K562 (cell line): ENCODE results near the gene OR52A5. TPM values are rescaled to one million over a fixed set of nuclear protein-coding genes. Genes with fewer than 3 reads are reported as not detected.

Source experiments
- BACH1 ChIP-seq: fragments of 200-800 bp; sonication (Bioruptor generic); IDR thresholded peaks from 2 replicates; pipeline ENCODE4 v1.6.1; 2016; ENCODE audit warnings: missing genetic modification characterization, missing compliant biosample characterization
- CBFA2T2 ChIP-seq: fragments of 450-650 bp; conservative IDR thresholded peaks from 2 replicates; pipeline ENCODE4 v1.6.1; 2017; ENCODE audit warnings: mild to moderate bottlenecking
- FOSL1 ChIP-seq: fragments of 200-800 bp; sonication (Bioruptor generic); conservative IDR thresholded peaks from 2 replicates; pipeline ENCODE4 v1.6.1; 2016; ENCODE audit warnings: missing genetic modification characterization, missing compliant biosample characterization
- HMGN3 ChIP-seq: IDR thresholded peaks from 2 replicates; pipeline ENCODE4 v1.6.1; 2011; ENCODE audit warnings: borderline replicate concordance, low read depth, mild to moderate bottlenecking, mixed read lengths, low read length; ENCODE audit not compliant: insufficient read length; ENCODE audit errors: extremely low read depth
- PTRF ChIP-seq: fragments of 450-650 bp; IDR thresholded peaks from 2 replicates; pipeline ENCODE4 v1.6.1; 2016; ENCODE audit warnings: mild to moderate bottlenecking, missing genetic modification characterization, missing compliant biosample characterization
- RFX5 ChIP-seq: IDR thresholded peaks from 2 replicates; pipeline ENCODE4 v1.6.1; 2011; ENCODE audit warnings: low read depth, mild to moderate bottlenecking, improper control_type of control experiment, low read length
- SREBF1 ChIP-seq: fragments of 150-350 bp; IDR thresholded peaks from 2 replicates; pipeline ENCODE4 v1.6.1; 2014; ENCODE audit warnings: antibody characterized with exemption, low read depth, low read length, borderline replicate concordance
- TCF7L2 ChIP-seq: fragments of 150-350 bp; IDR thresholded peaks from 2 replicates; pipeline ENCODE4 v1.6.1; 2016; ENCODE audit warnings: low read depth, mild to moderate bottlenecking, low read length, moderate library complexity
- TGIF2 ChIP-seq: sonication (generic); formaldehyde crosslinking; IDR thresholded peaks from 2 replicates; pipeline ENCODE4 v1.8.1; 2022; ENCODE audit warnings: mild to moderate bottlenecking, missing genetic modification reagents, moderate library complexity
- TOE1 ChIP-seq, 2 experiments: fragments of 450-650 bp in 1 of 2; sonication (generic) in 1 of 2; formaldehyde crosslinking in 1 of 2; IDR thresholded peaks; 2 replicates each; pipeline versions ENCODE4 v1.7.1 to v1.8.0; 2016 to 2022; ENCODE audit warnings: borderline replicate concordance in 2 of 2, mild to moderate bottlenecking in 2 of 2, antibody characterized with exemption in 1 of 2, inconsistent platforms in 1 of 2, low read depth in 1 of 2, missing genetic modification reagents in 1 of 2, moderate library complexity in 1 of 2
- ZEB2 ChIP-seq: fragments of 450-650 bp; IDR thresholded peaks from 2 replicates; pipeline ENCODE4 v1.6.1; 2016
- ZNF124 ChIP-seq: sonication (generic); formaldehyde crosslinking; IDR thresholded peaks from 2 replicates; pipeline ENCODE4 v1.8.1; 2022; ENCODE audit warnings: missing genetic modification reagents
- ZNF143 ChIP-seq: sonication (generic); formaldehyde crosslinking; IDR thresholded peaks from 2 replicates; pipeline ENCODE4 v1.9.0; 2022; ENCODE audit warnings: mild to moderate bottlenecking, missing genetic modification reagents
- ZNF175 ChIP-seq: fragments of 200-800 bp; sonication (Bioruptor generic); IDR thresholded peaks from 2 replicates; pipeline ENCODE4 v1.6.1; 2016; ENCODE audit warnings: low read depth, mild to moderate bottlenecking, missing genetic modification characterization, missing compliant biosample characterization
- ZNF696 ChIP-seq: fragments of 250-450 bp; sonication (Bioruptor Pico); conservative IDR thresholded peaks from 2 replicates; pipeline ENCODE4 v1.4.0; 2020; ENCODE audit warnings: mild to moderate bottlenecking, moderate library complexity
- ZNF785 ChIP-seq: fragments of 250-450 bp; sonication (Bioruptor Pico); IDR thresholded peaks from 2 replicates; pipeline ENCODE4 v1.4.0; 2020; ENCODE audit warnings: mild to moderate bottlenecking
- ZSCAN32 ChIP-seq: fragments of 450-650 bp; formaldehyde crosslinking; IDR thresholded peaks from 2 replicates; pipeline ENCODE4 v1.4.0; 2020; ENCODE audit warnings: mild to moderate bottlenecking, moderate library complexity
- polyA plus RNA-seq, 8 experiments: library from polyadenylated mRNA; depleted of rRNA in 4 of 8; stranded (reverse) in 5 of 8; unstranded in 3 of 8; fragments of >200 nt; fragmentation: Nextera tagmentation in 2 of 8; fragmentation: Illumina TruSeq in 1 of 8; extraction: Ambion mirVana in 2 of 8; extraction: Trizol in 1 of 8; gene quantifications; 2 replicates each; pipeline versions ENCODE4 v1.2.1 to v1.2.3, GENCODE V29; 2011 to 2014; ENCODE audit warnings: inconsistent platforms in 1 of 8, missing spikeins in 1 of 8
- total RNA-seq, 7 experiments: library from RNA; depleted of rRNA in 6 of 7; stranded (reverse); fragments of >200 nt in 6 of 7; fragmentation: Illumina TruSeq in 2 of 7; extraction: Trizol in 2 of 7; gene quantifications; 2 replicates each; pipeline versions ENCODE4 v1.2.1 to v1.2.3, GENCODE V29; 2011 to 2021; ENCODE audit warnings: low replicate concordance in 1 of 7
- TF ChIP-seq, protein P1 (sequence below): sonication (generic); formaldehyde crosslinking; IDR thresholded peaks from 2 replicates; pipeline ENCODE4 v1.8.0; 2022; ENCODE audit warnings: mild to moderate bottlenecking, missing genetic modification reagents, borderline replicate concordance
- TF ChIP-seq, protein P2 (sequence below): fragments of 250-450 bp; sonication (Bioruptor Pico); IDR thresholded peaks from 2 replicates; pipeline ENCODE4 v1.5.0; 2020; ENCODE audit warnings: mild to moderate bottlenecking, borderline replicate concordance
- TF ChIP-seq, protein P3 (sequence below), 3 experiments: IDR thresholded peaks in 2 of 3; conservative IDR thresholded peaks in 1 of 3; 2 replicates each; pipeline ENCODE4 v1.5.1; 2011 to 2012; ENCODE audit warnings: low read length in 3 of 3, mild to moderate bottlenecking in 3 of 3, control low read depth in 2 of 3, improper control_type of control experiment in 1 of 3, inconsistent platforms in 1 of 3, low read depth in 1 of 3, mixed read lengths in 1 of 3, moderate library complexity in 1 of 3; ENCODE audit not compliant: insufficient read depth in 2 of 3
- TF ChIP-seq, protein P4 (sequence below): fragments of 250-450 bp; sonication (Bioruptor Pico); IDR thresholded peaks from 2 replicates; pipeline ENCODE4 v1.5.0; 2021

Gene OR52A5
- total and polyA plus RNA-seq, 9 of the 15 experiments (the other 6 are each of a cell fraction or from before 2014, with no cell fraction given) = 0.04 to 1.1 (median 0.94) TPM; not detected in 6

DNA sequence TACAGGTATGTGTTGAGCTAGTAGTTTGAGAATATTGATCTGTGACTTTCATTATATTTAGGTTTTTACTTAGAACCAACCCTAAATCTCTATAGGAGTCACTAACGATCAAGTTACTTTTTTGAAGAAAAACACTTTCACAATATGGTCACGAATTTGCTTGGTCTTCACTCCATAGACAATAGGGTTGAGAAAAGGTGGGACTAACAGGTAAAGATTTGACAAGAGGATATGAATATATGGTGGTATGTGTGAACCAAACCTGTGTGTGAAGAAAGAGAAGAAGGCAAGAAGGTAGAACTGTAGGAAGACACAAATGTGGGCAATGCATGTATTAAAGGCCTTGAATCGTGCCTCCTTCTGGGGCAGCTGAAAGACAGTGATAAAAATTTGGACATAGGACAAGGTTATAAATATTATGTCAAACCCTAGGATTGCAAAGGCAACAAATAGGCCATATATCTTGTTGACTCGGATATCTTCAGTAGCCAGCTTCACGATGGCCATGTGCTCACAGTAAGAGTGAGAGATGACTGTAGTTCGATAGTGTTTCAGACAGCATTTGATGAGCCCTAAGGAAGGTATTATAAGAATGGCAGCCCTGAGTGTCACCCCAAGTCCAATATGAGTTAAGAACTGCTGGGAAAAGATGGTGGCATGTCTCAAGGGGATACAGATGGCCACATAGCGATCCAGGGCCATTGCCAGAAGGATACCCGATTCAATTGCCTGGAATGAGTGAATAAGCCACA lies 6.4 kb downstream of the OR52A5 start (continued):
- TF ChIP-seq, protein P1, sequence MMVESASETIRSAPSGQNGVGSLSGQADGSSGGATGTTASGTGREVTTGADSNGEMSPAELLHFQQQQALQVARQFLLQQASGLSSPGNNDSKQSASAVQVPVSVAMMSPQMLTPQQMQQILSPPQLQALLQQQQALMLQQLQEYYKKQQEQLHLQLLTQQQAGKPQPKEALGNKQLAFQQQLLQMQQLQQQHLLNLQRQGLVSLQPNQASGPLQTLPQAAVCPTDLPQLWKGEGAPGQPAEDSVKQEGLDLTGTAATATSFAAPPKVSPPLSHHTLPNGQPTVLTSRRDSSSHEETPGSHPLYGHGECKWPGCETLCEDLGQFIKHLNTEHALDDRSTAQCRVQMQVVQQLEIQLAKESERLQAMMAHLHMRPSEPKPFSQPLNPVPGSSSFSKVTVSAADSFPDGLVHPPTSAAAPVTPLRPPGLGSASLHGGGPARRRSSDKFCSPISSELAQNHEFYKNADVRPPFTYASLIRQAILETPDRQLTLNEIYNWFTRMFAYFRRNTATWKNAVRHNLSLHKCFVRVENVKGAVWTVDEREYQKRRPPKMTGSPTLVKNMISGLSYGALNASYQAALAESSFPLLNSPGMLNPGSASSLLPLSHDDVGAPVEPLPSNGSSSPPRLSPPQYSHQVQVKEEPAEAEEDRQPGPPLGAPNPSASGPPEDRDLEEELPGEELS (CRISPR knock-in tag) = no peak
- TF ChIP-seq ZNF696 (CRISPR knock-in tag) (no peak), PTRF (no peak), ZNF785 (CRISPR knock-in tag) (no peak), FOSL1 (tag) (no peak; the same call in 1 of the 2 replicates), HMGN3 (no peak), SREBF1 (no peak), TCF7L2 (no peak), BACH1 (tag) (peak; percentile 32; the same call in 1 of the 2 replicates), RFX5 (no peak), ZSCAN32 (CRISPR knock-in tag) (no peak), TOE1 (IDR thresholded peaks at IDR 0.05; ENCODE audit: borderline replicate concordance) (no peak), TOE1 (CRISPR knock-in tag; IDR thresholded peaks at IDR 0.05; ENCODE audit: borderline replicate concordance, low read depth) (no peak), CBFA2T2 (peak; percentile 94), TGIF2 (CRISPR knock-in tag) (no peak), ZNF175 (CRISPR knock-in tag) (no peak; the same call in 1 of the 2 replicates), ZNF143 (CRISPR knock-in tag) (no peak), ZNF124 (CRISPR knock-in tag) (no peak), ZEB2 (no peak)
- TF ChIP-seq, protein P2, sequence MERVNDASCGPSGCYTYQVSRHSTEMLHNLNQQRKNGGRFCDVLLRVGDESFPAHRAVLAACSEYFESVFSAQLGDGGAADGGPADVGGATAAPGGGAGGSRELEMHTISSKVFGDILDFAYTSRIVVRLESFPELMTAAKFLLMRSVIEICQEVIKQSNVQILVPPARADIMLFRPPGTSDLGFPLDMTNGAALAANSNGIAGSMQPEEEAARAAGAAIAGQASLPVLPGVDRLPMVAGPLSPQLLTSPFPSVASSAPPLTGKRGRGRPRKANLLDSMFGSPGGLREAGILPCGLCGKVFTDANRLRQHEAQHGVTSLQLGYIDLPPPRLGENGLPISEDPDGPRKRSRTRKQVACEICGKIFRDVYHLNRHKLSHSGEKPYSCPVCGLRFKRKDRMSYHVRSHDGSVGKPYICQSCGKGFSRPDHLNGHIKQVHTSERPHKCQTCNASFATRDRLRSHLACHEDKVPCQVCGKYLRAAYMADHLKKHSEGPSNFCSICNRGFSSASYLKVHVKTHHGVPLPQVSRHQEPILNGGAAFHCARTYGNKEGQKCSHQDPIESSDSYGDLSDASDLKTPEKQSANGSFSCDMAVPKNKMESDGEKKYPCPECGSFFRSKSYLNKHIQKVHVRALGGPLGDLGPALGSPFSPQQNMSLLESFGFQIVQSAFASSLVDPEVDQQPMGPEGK (CRISPR knock-in tag) = no peak
- TF ChIP-seq, protein P3, sequence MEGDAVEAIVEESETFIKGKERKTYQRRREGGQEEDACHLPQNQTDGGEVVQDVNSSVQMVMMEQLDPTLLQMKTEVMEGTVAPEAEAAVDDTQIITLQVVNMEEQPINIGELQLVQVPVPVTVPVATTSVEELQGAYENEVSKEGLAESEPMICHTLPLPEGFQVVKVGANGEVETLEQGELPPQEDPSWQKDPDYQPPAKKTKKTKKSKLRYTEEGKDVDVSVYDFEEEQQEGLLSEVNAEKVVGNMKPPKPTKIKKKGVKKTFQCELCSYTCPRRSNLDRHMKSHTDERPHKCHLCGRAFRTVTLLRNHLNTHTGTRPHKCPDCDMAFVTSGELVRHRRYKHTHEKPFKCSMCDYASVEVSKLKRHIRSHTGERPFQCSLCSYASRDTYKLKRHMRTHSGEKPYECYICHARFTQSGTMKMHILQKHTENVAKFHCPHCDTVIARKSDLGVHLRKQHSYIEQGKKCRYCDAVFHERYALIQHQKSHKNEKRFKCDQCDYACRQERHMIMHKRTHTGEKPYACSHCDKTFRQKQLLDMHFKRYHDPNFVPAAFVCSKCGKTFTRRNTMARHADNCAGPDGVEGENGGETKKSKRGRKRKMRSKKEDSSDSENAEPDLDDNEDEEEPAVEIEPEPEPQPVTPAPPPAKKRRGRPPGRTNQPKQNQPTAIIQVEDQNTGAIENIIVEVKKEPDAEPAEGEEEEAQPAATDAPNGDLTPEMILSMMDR (IDR thresholded peaks at IDR 0.05 in 2 of 3, conservative IDR thresholded peaks at IDR 0.05 in 1 of 3; ENCODE audit: insufficient read depth in 2 of 3, low read depth in 1 of 3, low read length in 3 of 3) = peak in 1 of 3 experiments; percentile 1; a peak in 1 of 6 replicates
- TF ChIP-seq, protein P4, sequence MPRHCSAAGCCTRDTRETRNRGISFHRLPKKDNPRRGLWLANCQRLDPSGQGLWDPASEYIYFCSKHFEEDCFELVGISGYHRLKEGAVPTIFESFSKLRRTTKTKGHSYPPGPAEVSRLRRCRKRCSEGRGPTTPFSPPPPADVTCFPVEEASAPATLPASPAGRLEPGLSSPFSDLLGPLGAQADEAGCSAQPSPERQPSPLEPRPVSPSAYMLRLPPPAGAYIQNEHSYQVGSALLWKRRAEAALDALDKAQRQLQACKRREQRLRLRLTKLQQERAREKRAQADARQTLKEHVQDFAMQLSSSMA = no peak
